Fibroblast of the conjunctiva (primary cell): ENCODE results near the gene RAB3D.
A peak's percentile ranks its signal among the peaks of the same experiment; 100 is the strongest.
"Not testable (repeated sequence)": the region's sequence is repeated elsewhere in the genome, so short reads cannot be mapped to it uniquely, and the experiment has no call there.

ENCODE experiments used
- DNase-seq: peaks from one replicate; pipeline ENCODE4 v3.0.0-alpha.2; 2010; ENCODE audit warnings: low read depth

Gene RAB3D

DNA sequence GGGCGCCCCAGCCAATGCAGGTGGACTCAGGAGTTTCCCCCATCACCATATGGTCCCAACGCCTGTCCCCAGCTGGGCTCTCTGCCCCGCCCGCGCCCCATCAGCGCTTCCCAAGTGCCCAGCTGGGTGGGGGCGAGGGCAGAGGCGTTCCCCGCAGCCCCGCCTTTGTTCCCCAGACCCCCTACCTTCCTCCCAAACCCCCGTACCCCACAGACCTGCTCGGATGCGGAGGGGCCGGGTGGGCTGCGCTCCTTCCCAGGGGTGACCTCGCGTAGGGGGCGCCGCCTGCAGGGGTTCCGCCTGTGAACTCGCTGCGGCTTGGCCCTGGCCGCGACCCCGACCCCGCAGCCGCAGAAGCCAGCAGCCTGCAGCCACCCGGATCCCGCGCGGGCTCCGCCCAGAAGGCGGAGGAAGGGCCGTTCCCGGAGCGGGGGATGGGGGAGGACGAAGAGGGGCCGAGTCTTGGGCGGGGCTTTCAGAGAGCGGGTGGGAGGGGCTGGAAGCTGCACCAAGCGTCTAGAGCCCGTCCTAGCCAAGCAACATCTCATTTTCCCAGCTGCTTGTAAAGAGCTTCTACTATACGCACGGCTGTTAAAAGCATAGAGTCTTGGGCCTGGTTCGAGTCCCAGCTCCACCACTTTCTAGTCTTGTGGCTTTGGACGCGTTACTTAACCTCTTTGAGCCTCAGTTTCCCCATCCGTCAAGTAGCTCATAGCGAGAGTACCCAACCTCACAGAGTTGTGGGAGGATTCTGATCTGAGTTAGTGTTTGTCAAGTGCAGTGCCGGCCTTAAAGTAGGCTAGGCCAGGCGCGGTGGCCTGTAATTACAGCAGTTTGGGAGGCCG is at the start of gene RAB3D:
TSS of gene RAB3D (minus strand) at position 404 of the 845 bp plus-strand sequence. CDS start 2,258 bp downstream, outside the sequence.
- peak; percentile 83 for DNase-seq

DNA sequence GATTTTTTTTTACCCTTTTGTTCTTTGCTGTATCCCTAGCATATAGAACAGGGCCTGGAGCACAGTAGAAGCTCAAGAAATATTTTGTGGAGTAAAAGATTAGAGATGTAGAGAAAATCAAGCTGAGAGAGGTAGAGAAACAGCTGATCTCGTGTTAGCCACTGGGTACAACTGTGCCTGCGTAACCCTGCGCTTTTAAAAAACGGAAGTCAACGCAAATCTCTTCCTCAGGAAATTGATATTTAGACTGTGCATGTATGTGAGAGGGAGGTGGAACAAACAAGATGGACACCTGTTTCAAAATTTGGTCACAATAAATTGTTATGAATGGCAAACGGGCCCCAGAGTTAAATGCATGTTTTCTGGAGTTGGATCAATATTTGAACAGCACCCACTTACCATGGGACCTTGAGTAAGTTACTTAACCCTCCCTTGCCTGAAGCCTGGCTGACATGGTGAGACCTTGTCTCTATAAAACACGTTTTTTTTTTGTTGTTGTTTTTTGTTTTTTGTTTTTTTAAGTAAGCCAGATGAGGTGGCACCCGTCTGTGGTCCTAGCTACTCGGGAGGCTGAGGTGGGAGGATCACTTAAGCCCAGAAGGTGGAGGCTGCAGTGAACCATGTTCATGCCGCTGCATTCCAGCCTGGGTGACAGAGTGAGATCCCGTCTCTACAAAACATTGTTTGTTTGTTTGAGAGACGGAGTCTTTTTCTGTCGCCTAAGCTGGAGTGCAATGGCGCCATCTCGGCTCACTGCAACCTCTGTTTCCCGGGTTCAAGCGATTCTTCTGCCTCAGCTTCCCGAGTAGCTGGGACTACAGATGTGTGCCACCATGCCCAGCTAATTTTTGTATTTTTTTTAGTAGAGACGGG is 47.9 kb upstream of the RAB3D start:
- DNase-seq = no peak

DNA sequence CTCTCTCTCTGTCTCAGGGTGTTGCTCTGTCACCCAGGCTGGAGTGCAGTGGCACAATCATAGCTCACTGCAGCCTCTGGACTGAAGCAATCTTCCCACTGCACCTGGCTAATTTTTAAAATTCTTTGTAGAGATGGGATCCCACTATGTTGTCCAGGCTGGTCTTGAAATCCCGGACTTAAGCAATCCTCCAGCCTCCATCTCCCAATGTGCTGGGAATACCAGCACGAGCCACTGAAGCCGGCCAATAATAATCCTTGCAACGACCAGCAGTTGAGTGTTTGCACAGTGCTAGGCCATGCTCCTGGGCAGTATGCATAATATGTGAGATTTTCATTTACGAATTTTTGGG is 45.3 kb upstream of the RAB3D start:
- no peak for DNase-seq

- DNase-seq = no peak
Observed at GRCh38 chr19:11383706-11384048, 44.2 kb upstream of the RAB3D start.

DNA sequence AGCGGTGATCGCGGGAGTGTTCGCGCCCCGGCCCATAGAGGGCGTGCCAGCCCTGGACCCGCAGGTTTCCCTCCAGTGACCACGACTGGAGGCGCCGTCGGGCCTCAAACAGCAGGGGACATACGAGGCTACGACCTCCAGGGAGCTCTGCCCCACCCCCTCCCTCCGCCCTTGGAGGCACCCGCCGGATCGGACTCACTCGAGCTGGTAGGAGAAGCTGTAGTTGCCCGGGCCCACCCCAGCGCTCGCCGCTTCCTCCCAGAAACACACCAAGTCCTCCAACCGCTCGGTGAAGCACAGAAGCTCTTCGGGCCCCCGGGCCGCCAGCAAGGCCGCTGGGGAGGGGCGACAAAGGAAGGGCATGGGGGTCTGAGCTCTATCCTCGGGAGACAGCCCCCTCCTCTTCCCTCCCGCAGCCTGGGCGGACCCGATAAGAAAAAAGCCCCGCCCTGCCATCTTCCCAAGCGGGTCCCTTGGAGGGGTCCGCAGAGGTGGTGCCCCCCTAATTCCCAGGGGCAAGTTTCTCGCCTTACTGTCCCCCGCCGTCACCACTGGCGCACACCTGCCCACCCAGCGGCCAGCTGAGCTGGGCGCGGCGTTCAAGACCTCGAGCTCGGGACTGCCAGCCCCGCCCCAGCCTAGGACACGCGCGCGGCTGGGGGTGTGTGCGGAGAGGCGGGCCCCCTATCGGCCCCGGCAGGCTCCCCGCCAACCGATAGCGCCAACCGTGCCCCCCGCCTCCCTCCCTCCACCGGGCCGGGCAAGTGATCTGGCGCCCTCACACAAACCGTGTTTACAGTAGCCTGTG is 43.6 kb upstream of the RAB3D start:
- no peak for DNase-seq

GRCh38 chr19:11380653-11381537 is 41.4 kb upstream of the RAB3D start:
- peak; percentile 90 for DNase-seq

DNA sequence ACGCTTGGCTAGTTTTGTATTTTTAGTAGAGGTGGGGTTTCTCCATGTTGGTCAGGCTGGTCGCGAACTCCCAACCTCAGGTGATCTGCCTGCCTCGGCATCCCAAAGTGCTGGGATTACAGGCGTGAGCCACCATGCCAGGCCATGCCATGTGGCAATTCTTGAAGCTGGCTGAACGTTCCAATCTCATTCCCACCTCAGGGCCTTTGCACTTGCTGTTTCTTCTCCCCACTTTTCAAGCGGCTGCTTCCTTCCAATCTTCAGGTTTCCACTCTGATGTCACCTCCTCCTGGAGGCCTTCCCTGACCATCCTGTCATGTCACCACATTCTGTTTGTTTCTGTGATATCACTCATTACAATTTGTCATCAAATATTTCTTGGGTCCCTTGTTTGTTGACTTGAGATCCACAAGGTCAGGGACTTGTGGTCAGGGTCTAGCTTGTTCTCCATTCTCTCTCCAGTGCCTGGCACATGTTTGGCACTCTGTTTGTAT is 40.4 kb upstream of the RAB3D start:
- no peak for DNase-seq

GRCh38 chr19:11379269-11379845 is 39.9 kb upstream of the RAB3D start:
- not testable (repeated sequence) for DNase-seq

DNA sequence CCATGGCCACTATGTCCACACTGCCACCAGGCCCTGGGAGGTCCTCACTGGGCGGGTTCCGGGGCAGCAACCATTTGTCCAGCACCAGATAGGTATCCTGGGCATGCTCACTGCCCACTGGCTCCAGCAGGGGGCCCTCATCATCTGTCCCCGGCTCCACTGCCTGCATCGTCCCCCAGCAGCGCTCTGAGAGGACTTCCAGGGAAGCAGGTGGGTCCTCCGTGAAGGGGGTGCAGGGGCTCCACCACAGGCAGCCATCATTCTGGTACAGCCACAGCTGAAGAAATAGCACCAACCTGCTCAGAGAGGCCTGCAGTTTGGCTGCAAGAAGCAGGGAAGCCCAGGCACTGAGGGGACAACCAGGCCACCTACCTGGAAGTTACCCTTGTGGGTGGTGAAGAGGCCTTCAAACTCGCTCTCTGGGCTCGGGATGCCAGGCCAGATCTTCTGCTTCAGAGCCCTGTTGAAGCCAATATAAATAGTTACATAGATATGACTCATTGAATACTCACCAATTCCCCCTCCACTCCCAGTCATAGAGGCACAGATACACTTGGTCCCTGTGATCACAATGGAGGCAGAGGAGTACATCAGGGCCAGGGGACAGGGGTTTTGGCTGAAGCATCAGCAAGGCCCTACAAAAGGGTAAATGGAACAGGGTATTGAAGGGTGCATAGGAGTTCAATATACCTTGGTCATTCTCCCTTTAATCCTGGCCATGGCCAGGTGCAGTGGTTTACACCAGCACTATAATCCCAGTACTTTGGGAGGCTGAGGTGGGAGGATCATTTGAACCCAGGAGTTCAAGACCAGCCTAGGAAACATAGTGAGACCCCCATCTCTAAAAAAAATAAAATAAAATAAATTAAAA is 39.1 kb upstream of the RAB3D start:
- peak; percentile 57 for DNase-seq

- no peak for DNase-seq
Observed at GRCh38 chr19:11377756-11378155, 38.3 kb upstream of the RAB3D start.

- DNase-seq = peak; percentile 84
Observed at GRCh38 chr19:11377237-11377636, 37.8 kb upstream of the RAB3D start.

DNA sequence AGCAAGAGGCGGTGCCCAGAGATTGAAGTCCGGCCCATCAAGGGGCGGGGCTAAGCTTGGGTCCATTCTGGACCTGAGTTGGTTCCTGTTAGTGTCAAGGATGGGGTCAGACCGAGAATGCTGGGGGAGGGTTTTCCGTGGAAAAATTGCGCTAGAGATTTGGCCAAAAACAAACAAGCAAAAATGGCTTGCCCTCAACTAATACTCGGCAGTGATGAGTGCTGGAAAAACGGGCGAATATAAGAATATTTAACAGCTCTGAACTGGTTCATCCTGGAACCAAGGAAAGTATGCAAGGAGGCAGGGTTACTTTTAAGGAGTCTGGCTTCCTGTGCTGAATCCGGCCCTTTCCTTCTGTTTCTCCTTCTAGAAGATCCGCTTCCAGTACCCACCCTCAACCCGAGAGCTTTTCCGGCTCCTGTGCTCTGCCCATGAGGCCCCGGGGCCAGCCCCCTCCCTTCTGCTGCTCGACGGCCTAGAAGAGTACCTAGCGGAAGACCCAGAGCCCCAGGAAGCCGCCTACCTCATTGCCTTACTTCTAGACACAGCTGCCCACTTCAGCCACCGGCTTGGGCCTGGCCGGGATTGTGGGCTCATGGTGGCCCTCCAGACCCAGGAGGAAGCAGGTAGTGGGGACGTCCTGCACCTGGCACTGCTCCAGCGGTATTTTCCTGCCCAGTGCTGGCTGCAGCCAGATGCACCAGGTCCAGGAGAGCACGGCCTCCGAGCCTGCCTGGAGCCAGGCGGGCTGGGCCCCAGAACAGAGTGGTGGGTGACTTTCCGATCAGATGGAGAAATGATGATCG is 35.9 kb upstream of the RAB3D start:
- no peak for DNase-seq

GRCh38 chr19:11374433-11375142 is 35.1 kb upstream of the RAB3D start, which contains the start of gene SWSAP1:
Gene SWSAP1, plus strand, starts transcription at chr19:11374666. Its CDS starts 15 bp downstream, at chr19:11374681.
- peak; percentile 99 for DNase-seq

- no peak for DNase-seq
Observed at GRCh38 chr19:11373885-11374432, 34.5 kb upstream of the RAB3D start.

DNA sequence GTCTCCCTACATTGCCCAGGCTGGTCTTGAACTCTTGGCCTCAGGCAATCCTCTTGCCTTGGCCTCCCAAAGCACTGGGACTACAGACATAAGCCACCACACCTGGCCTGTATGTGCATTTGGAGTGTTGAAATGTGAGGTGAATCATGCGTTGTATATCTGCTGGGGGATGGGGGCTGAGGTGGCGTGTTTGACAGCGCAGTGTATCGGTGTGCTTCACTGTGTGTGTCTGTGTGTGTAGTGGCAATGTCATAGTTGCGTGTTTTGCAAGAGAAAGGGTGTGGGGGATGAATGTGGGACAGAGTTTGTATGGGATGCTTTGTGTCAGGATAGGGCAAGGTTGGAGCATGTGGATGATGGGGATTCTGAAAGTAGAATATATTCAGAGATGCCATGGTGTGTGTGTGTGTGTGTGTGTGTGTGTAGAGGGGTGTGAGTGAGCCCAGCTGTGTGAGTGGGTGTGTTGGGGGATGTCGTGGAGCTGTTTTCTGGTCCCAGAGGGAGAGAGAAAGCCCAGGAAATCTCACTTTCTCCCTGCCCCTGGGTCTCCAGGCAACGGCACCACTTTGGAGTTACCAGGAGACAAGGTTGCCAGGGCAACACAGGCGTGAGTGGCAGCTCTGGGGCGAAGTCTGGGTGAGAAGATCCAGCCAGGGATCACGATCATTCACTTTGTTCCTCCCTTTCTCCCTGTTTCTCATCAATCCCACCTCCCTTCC is 33.9 kb upstream of the RAB3D start:
- no peak for DNase-seq

GRCh38 chr19:11370744-11371143 is 31.3 kb upstream of the RAB3D start:
- DNase-seq = no peak

DNA sequence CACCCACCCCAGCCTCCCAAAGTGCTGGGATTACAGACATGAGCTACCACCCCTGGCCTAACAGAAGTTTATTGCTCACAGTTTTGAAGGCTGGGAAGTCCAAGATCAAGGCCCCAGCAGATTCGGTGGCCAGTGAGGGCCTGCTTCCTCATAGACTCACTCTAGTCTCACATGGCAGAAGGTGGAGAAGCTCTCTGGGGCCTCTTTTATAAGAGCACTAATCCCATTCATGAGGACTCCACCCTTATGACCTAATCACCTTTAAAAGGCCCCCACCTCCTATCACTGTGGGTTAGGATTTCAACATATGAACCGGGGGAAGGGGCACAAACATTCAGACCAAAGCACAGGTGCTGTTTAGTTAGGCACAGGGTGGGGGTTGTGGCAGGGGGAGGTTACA is 28.1 kb upstream of the RAB3D start:
- no peak for DNase-seq
